ENCODE results near the gene SCLY. TPM values are rescaled to one million over a fixed set of nuclear protein-coding genes. Genes with fewer than 3 reads are reported as not detected.

SCLY gene
- total and polyA plus RNA-seq, 2 donors (not counting 1 experiment from before 2014, with no cell fraction given): 16.4 to 42.4 TPM

DNA sequence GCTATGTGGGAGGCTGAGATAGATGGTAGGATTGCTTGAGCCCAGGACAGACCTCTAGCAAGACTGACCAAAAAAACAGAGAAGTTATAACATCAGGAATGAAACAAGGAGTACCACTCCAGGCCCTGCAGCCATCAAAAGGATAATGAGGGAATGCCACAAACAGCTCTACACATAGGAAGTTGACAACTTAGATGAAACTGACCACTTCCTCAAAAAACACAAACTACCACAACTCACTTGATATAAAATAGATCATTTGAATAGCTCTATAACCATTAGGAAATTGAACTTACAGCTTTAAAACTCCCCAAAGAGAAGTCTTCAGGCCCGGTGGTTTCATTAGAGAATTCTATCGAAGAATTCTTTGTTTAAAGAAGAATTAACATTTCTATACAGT is 26.4 kb downstream of the SCLY start:
- POLR2A ChIA-PET: no interaction called here
- Histone ChIP-seq H3K79me2 (ENCODE audit: control insufficient read depth, insufficient read depth, low read length) (no peaks in the 10 kb centered on the region), H3K27ac (ENCODE audit: low read length in 2 of 2) (no peak overlapping the region), H3K4me1 (ENCODE audit: control insufficient read depth in 2 of 2, insufficient read depth in 2 of 2, low read length in 2 of 2) (peaks cover 9 to 11% of the 10 kb centered on the region in 2 donors), H4K20me1 (ENCODE audit: control insufficient read depth, insufficient read depth, low read length, poor library complexity, severe bottlenecking) (no peaks in the 10 kb centered on the region), H3K9me3 (ENCODE audit: control extremely low read depth in 1 of 3, control insufficient read depth in 2 of 3, insufficient read depth in 1 of 3, low read length in 2 of 3) (no peaks in the 10 kb centered on the region), H3K4me3 (ENCODE audit: control extremely low read depth in 1 of 5, extremely low read depth in 1 of 5, insufficient read depth in 1 of 5, low read depth in 2 of 5, low read length in 4 of 5) (no peak overlapping the region), H3K9ac (ENCODE audit: low read length) (no peak overlapping the region), H3K36me3 (replicated peaks in 1 of 2; ENCODE audit: control extremely low read depth in 1 of 2, control insufficient read depth in 1 of 2, extremely low read depth in 1 of 2, insufficient read depth in 2 of 2, low read length in 1 of 2) (peaks cover 0 to 16% of the 10 kb centered on the region in 2 experiments), H3K27me3 (replicated peaks in 1 of 4; ENCODE audit: control extremely low read depth in 1 of 4, control insufficient read depth in 3 of 4, insufficient read depth in 4 of 4, low read length in 3 of 4) (no peaks in the 10 kb centered on the region), H2AFZ (ENCODE audit: insufficient read depth, low read depth, low read length, poor library complexity, severe bottlenecking) (no peak overlapping the region), H3K4me2 (replicated peaks; ENCODE audit: low read depth, low read length, poor library complexity, severe bottlenecking) (peak overlapping the region; percentile 20)
- TF ChIP-seq CTCF (IDR thresholded peaks at IDR 0.05): no peak
- TF ChIP-seq EZH2 (IDR thresholded peaks at IDR 0.05; ENCODE audit: borderline replicate concordance, insufficient read depth, low read depth, low read length, poor library complexity, severe bottlenecking): no peak
- no peak for DNase-seq
- H3K4me3 Mint-ChIP-seq: no peak overlapping the region
- H3K27me3 Mint-ChIP-seq: no peaks in the 10 kb centered on the region
- intact Hi-C loops (cut with micrococcal nuclease): no loop called here
- CTCF ChIA-PET: interaction anchor here (1.3 to 1.7 kb wide), 2 partner anchors 12 to 22 kb away, joined by 5 read pairs; no protein-coding TSS in a partner anchor
- no CpG with 5 or more reads among the region's 2 CpGs for WGBS (ENCODE audit: insufficient coverage)
- ATAC-seq (ENCODE audit: low read depth): peak; percentile 31
- H3K4me1 Mint-ChIP-seq: peaks cover 10% of the 10 kb centered on the region
- H3K27ac Mint-ChIP-seq: peak overlapping the region; percentile 51
- no peaks in the 10 kb centered on the region for H3K9me3 Mint-ChIP-seq (ENCODE audit: insufficient read depth)

DNA sequence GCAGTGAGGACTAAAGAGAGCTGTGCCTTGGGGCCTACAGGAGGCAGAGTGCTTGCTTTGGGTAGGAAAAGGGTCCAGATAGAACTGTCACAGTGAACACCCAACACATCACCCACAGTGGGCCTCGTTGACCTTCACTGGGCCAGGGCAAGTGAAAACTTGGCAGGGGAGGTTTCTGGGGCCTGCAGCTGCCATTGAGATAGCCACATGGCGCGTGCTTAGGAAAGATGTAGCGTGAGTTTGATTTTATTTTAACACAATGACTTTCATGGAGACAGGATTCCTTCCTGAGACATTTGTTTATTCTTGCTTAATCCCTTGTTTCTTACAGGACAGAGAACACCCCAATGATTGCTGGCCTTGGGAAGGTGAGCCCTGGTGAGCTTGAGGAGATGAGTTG is 30.1 kb downstream of the SCLY start:
- Histone ChIP-seq H2AFZ (ENCODE audit: insufficient read depth, low read depth, low read length, poor library complexity, severe bottlenecking) (no peak overlapping the region), H4K20me1 (ENCODE audit: control insufficient read depth, insufficient read depth, low read length, poor library complexity, severe bottlenecking) (no peaks in the 10 kb centered on the region), H3K27ac (ENCODE audit: low read length in 2 of 2) (no peak overlapping the region), H3K4me1 (ENCODE audit: control insufficient read depth in 2 of 2, insufficient read depth in 2 of 2, low read length in 2 of 2) (peaks cover 9 to 11% of the 10 kb centered on the region in 2 donors), H3K9ac (ENCODE audit: low read length) (no peak overlapping the region), H3K79me2 (ENCODE audit: control insufficient read depth, insufficient read depth, low read length) (no peaks in the 10 kb centered on the region), H3K9me3 (ENCODE audit: control extremely low read depth in 1 of 3, control insufficient read depth in 2 of 3, insufficient read depth in 1 of 3, low read length in 2 of 3) (no peaks in the 10 kb centered on the region), H3K4me2 (replicated peaks; ENCODE audit: low read depth, low read length, poor library complexity, severe bottlenecking) (no peak overlapping the region), H3K27me3 (replicated peaks in 1 of 4; ENCODE audit: control extremely low read depth in 1 of 4, control insufficient read depth in 3 of 4, insufficient read depth in 4 of 4, low read length in 3 of 4) (no peaks in the 10 kb centered on the region), H3K4me3 (ENCODE audit: control extremely low read depth in 1 of 5, extremely low read depth in 1 of 5, insufficient read depth in 1 of 5, low read depth in 2 of 5, low read length in 4 of 5) (no peak overlapping the region), H3K36me3 (replicated peaks in 1 of 2; ENCODE audit: control extremely low read depth in 1 of 2, control insufficient read depth in 1 of 2, extremely low read depth in 1 of 2, insufficient read depth in 2 of 2, low read length in 1 of 2) (no peaks in the 10 kb centered on the region)
- ATAC-seq (ENCODE audit: low read depth): no peak
- CTCF ChIA-PET: interaction anchor here (2.0 kb wide), 1 partner anchor 18 kb away, joined by 5 read pairs; no protein-coding TSS in a partner anchor
- peaks cover 10% of the 10 kb centered on the region for H3K4me1 Mint-ChIP-seq
- intact Hi-C loops (cut with micrococcal nuclease): no loop called here
- DNase-seq: no peak
- H3K27ac Mint-ChIP-seq: no peak overlapping the region
- no peak for TF ChIP-seq CTCF (IDR thresholded peaks at IDR 0.05)
- TF ChIP-seq EZH2 (IDR thresholded peaks at IDR 0.05; ENCODE audit: borderline replicate concordance, insufficient read depth, low read depth, low read length, poor library complexity, severe bottlenecking): no peak
- WGBS (ENCODE audit: insufficient coverage): no CpG with 5 or more reads among the region's 4 CpGs
- no peaks in the 10 kb centered on the region for H3K9me3 Mint-ChIP-seq (ENCODE audit: insufficient read depth)
- no peak overlapping the region for H3K4me3 Mint-ChIP-seq
- POLR2A ChIA-PET: no interaction called here
- no peaks in the 10 kb centered on the region for H3K27me3 Mint-ChIP-seq
